H1 (cell line): ENCODE results near the gene CYTH1. TPM values are rescaled to one million over a fixed set of nuclear protein-coding genes. Genes with fewer than 3 reads are reported as not detected.

Experiments used
- CTCF ChIA-PET: fragments of 300-600 bp; sonication (Branson Sonifier 250); formaldehyde crosslinking; loops from one replicate; lab custom pipeline; 2021; ENCODE audit not compliant: partially characterized antibody; lab: Charles Lee
- POLR2A ChIA-PET: fragments of 300-600 bp; sonication (Branson Sonifier 250); formaldehyde crosslinking; loops from one replicate; lab custom pipeline; 2021; ENCODE audit warnings: inconsistent platforms; ENCODE audit not compliant: partially characterized antibody; lab: Charles Lee
- DNase-seq, 2 experiments: peaks; one replicate each; pipeline versions ENCODE4 v3.0.0 to v3.0.0-alpha.2; 2010 to 2022; ENCODE audit warnings: low spot score in 2 of 2, low read depth in 1 of 2, mixed read lengths in 1 of 2
- FAIRE-seq: peaks from 2 replicates; lab custom pipeline; 2011; peaks lifted over from hg19 to GRCh38; lab: Jason Lieb, UNC
- H2AFZ ChIP-seq: 2 replicates; pipeline ENCODE4 v1.8.1; 2012; ENCODE audit warnings: low read length, inconsistent platforms
- H2AK5ac ChIP-seq: 2 replicates; pipeline ENCODE4 v1.6.1; 2013; ENCODE audit warnings: low read depth, low read length
- H2BK120ac ChIP-seq: replicated peaks from 2 replicates; pipeline ENCODE3; 2013; ENCODE audit warnings: low read depth, low read length, inconsistent platforms
- H2BK12ac ChIP-seq: 2 replicates; pipeline ENCODE4 v1.6.1; 2013; ENCODE audit warnings: low read depth, low read length
- H2BK15ac ChIP-seq: 2 replicates; pipeline ENCODE4 v1.6.1; 2013; ENCODE audit warnings: low read length
- H2BK20ac ChIP-seq: 2 replicates; pipeline ENCODE4 v1.6.1; 2013; ENCODE audit warnings: low read length
- H2BK5ac ChIP-seq: 2 replicates; pipeline ENCODE4 v1.6.1; 2013; ENCODE audit warnings: low read depth, low read length
- H3K14ac ChIP-seq: 2 replicates; pipeline ENCODE4 v1.6.1; 2013; ENCODE audit warnings: inconsistent platforms; ENCODE audit not compliant: insufficient read length
- H3K18ac ChIP-seq: 2 replicates; pipeline ENCODE4 v1.6.1; 2013; ENCODE audit warnings: low read length; ENCODE audit errors: extremely low read depth
- H3K23ac ChIP-seq: 2 replicates; pipeline ENCODE4 v1.6.1; 2013; ENCODE audit warnings: inconsistent platforms; ENCODE audit not compliant: insufficient read length
- H3K23me2 ChIP-seq: 2 replicates; pipeline ENCODE4 v1.6.1; 2013; ENCODE audit warnings: low read depth, low read length
- H3K27ac ChIP-seq: 2 replicates; pipeline ENCODE4 v1.6.1; 2011; ENCODE audit warnings: low read depth, low read length, inconsistent platforms
- H3K27me3 ChIP-seq, 4 experiments: replicated peaks in 1 of 4; 1 replicate in 1 of 4; 2 replicates in 3 of 4; pipeline versions ENCODE4 v1.6.1 to v1.8.1; 2011 to 2013; ENCODE audit warnings: low read length in 3 of 4, mild to moderate bottlenecking in 3 of 4, inconsistent platforms in 2 of 4, mixed read lengths in 2 of 4, moderate library complexity in 1 of 4; ENCODE audit not compliant: control insufficient read depth in 3 of 4, insufficient read depth in 3 of 4; ENCODE audit errors: extremely low read depth in 1 of 4
- H3K36me3 ChIP-seq, 4 experiments: 2 replicates each; pipeline versions ENCODE4 v1.6.1 to v1.8.1; 2011 to 2013; ENCODE audit warnings: mild to moderate bottlenecking in 4 of 4, low read length in 3 of 4, moderate library complexity in 2 of 4, control low read depth in 1 of 4, inconsistent platforms in 1 of 4; ENCODE audit not compliant: insufficient read depth in 4 of 4, control insufficient read depth in 2 of 4
- H3K4ac ChIP-seq: replicated peaks from 2 replicates; pipeline ENCODE3; 2013; ENCODE audit warnings: low read length, low read depth, mixed read lengths, inconsistent platforms; ENCODE audit not compliant: insufficient read length
- H3K4me1 ChIP-seq, 4 experiments: replicated peaks in 1 of 4; 1 replicate in 1 of 4; 2 replicates in 3 of 4; pipeline versions ENCODE4 v1.6.1 to v1.8.1; 2011 to 2013; ENCODE audit warnings: low read length in 3 of 4, inconsistent platforms in 2 of 4, mixed read lengths in 1 of 4; ENCODE audit not compliant: insufficient read depth in 4 of 4, control insufficient read depth in 3 of 4
- H3K4me2 ChIP-seq, 2 experiments: 2 replicates each; pipeline versions ENCODE4 v1.6.1 to v1.8.1; 2011 to 2013; ENCODE audit warnings: low read depth in 2 of 2, low read length in 2 of 2, control low read depth in 1 of 2, inconsistent platforms in 1 of 2, mild to moderate bottlenecking in 1 of 2; ENCODE audit not compliant: insufficient read depth in 1 of 2
- H3K4me3 ChIP-seq, 4 experiments: fragments of 200-600, 300-600 bp in 1 of 4; sonication (generic), shearing (Covaris generic), sonication (Bioruptor Twin) in 1 of 4; 2 replicates each; pipeline versions ENCODE4 v1.5.1 to v1.8.1; 2011 to 2016; ENCODE audit warnings: low read length in 4 of 4, low read depth in 3 of 4, control low read depth in 2 of 4, inconsistent platforms in 2 of 4, mild to moderate bottlenecking in 2 of 4, mixed read lengths in 1 of 4, moderate library complexity in 1 of 4; ENCODE audit not compliant: insufficient read depth in 2 of 4; ENCODE audit errors: extremely low read depth in 1 of 4
- H3K56ac ChIP-seq: replicated peaks from 2 replicates; pipeline ENCODE3; 2013; ENCODE audit warnings: low read depth, mild to moderate bottlenecking, mixed read lengths, low read length, inconsistent platforms; ENCODE audit not compliant: insufficient read length
- H3K79me1 ChIP-seq: 2 replicates; pipeline ENCODE4 v1.6.1; 2013; ENCODE audit warnings: low read depth, low read length, control low read depth
- H3K79me2 ChIP-seq, 2 experiments: 2 replicates each; pipeline versions ENCODE4 v1.6.1 to v1.8.1; 2012 to 2013; ENCODE audit warnings: low read length in 2 of 2, mild to moderate bottlenecking in 2 of 2, inconsistent platforms in 1 of 2; ENCODE audit not compliant: insufficient read depth in 2 of 2, control insufficient read depth in 1 of 2
- H3K9ac ChIP-seq, 4 experiments: replicated peaks in 1 of 4; 1 replicate in 1 of 4; 2 replicates in 3 of 4; pipeline versions ENCODE4 v1.6.1 to v1.8.1; 2011 to 2013; ENCODE audit warnings: low read depth in 3 of 4, low read length in 3 of 4, control low read depth in 2 of 4, mild to moderate bottlenecking in 2 of 4, moderate library complexity in 2 of 4, inconsistent platforms in 1 of 4; ENCODE audit errors: extremely low read depth in 1 of 4
- H3K9me3 ChIP-seq, 2 experiments: 2 replicates each; pipeline versions ENCODE4 v1.6.1 to v1.8.1; 2012 to 2013; ENCODE audit warnings: mild to moderate bottlenecking in 2 of 2, moderate library complexity in 2 of 2, control low read depth in 1 of 2, inconsistent platforms in 1 of 2, low read depth in 1 of 2, low read length in 1 of 2, mixed read lengths in 1 of 2; ENCODE audit not compliant: insufficient read depth in 2 of 2
- H4K20me1 ChIP-seq, 2 experiments: replicated peaks in 1 of 2; 2 replicates each; pipeline versions ENCODE3 to v1.8.1; 2011 to 2013; ENCODE audit warnings: inconsistent platforms in 2 of 2, low read length in 2 of 2, mild to moderate bottlenecking in 1 of 2; ENCODE audit not compliant: insufficient read depth in 2 of 2, control insufficient read depth in 1 of 2
- H4K5ac ChIP-seq: 2 replicates; pipeline ENCODE4 v1.6.1; 2013; ENCODE audit warnings: low read length, low read depth, mixed read lengths, inconsistent platforms; ENCODE audit not compliant: insufficient read length
- H4K8ac ChIP-seq: 2 replicates; pipeline ENCODE4 v1.8.0; 2013; ENCODE audit warnings: mild to moderate bottlenecking, moderate library complexity, low read length, inconsistent platforms; ENCODE audit not compliant: insufficient read depth; ENCODE audit errors: extremely low read depth
- H4K91ac ChIP-seq: replicated peaks from 2 replicates; pipeline ENCODE3; 2013; ENCODE audit warnings: low read length, mixed read lengths, inconsistent platforms; ENCODE audit not compliant: insufficient read length
- BCL11A ChIP-seq, 2 experiments: IDR thresholded peaks; one replicate each; pipeline ENCODE4 v1.6.1; 2011; ENCODE audit warnings: low read depth in 2 of 2, low read length in 2 of 2, mild to moderate bottlenecking in 2 of 2
- PHF8 ChIP-seq: fragments of 200-600 bp; sonication (generic); conservative IDR thresholded peaks from 2 replicates; pipeline ENCODE4 v1.7.1; 2012; ENCODE audit warnings: low read depth, mild to moderate bottlenecking, inconsistent platforms, low read length, moderate library complexity
- RNF2 ChIP-seq: fragments of 200-900, 300-1000 bp; sonication (generic); IDR thresholded peaks from 2 replicates; pipeline ENCODE4 v1.7.1; 2016; ENCODE audit warnings: borderline replicate concordance, low read depth, mild to moderate bottlenecking, antibody characterized with exemption, low read length; ENCODE audit not compliant: poor library complexity, severe bottlenecking; ENCODE audit errors: missing control alignments
- WGBS, 2 experiments: shearing (Covaris generic) in 1 of 2; methylation state at CpG; one replicate each; pipeline versions ENCODE4 v1.1.6 to v1.1.7; 2013 to 2015; ENCODE audit warnings: low lambda C conversion rate in 2 of 2, mixed read lengths in 2 of 2, inconsistent platforms in 1 of 2, low coverage in 1 of 2, missing lambda C conversion rate in 1 of 2; ENCODE audit not compliant: insufficient replicate concordance in 2 of 2, insufficient coverage in 1 of 2, insufficient read length in 1 of 2; ENCODE audit errors: extremely low coverage in 1 of 2, missing lambda C conversion rate in 1 of 2; 5-methylcytosine and 5-hydroxymethylcytosine counted together
- polyA plus RNA-seq, 7 experiments: library from polyadenylated mRNA; depleted of rRNA in 3 of 7; stranded (reverse) in 5 of 7; unstranded in 2 of 7; fragments of >200 nt in 5 of 7; fragments of 200-250 nt in 2 of 7; gene quantifications; 1 replicate in 5 of 7; 2 replicates in 1 of 7; 4 replicates in 1 of 7; pipeline versions ENCODE4 v1.2.1 to v1.2.3, GENCODE V29; 2011 to 2013; ENCODE audit warnings: missing spikeins in 2 of 7, mixed read lengths in 2 of 7
- total RNA-seq: library from RNA; stranded (reverse); fragmentation: NEBNext Ultra II Directional; extraction: Animal tissue kit (Norgen Biotek cat#: 25700); gene quantifications from 2 replicates; pipeline ENCODE4 v1.2.1, GENCODE V29; 2021

The CYTH1 gene
- total and polyA plus RNA-seq, 2 of the 8 experiments (the other 6 are each of a cell fraction or from before 2014, with no cell fraction given): 12.8 to 14.8 TPM

DNA sequence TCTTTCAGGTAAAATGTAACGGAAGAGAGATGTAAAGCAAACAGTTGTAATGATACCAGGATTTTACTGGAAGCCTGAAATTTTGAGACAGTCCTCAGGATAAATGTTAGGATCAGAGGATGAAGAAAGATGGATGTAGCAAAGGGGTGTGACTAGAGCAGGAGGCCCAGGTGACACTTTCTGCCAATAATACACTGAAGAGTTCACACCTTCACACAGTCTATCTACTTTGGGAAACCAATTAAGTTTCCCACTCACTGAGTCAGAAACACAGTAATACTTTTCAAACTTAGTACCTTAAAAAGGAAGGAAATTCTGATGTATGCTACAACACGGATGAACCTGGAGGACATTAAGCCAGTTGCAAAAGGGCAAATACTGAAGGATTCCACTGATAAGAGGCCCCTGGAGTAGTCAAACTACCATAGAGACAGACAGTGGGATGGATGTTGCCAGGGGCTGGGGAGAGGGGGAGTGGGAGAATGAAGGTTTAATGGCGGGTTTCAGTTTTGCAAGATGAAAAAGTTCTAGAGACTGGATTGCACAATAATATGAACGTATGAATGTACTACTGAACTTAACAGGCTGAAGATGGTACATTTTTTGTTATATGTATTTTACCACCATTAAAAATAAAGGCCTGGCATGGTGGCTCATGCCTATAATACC lies 62.3 kb downstream of the CYTH1 start:
- FAIRE-seq: no peak
- POLR2A ChIA-PET: no interaction called here
- no peak for TF ChIP-seq RNF2
- TF ChIP-seq BCL11A (IDR thresholded peaks at IDR 0.05; ENCODE audit: low read depth in 2 of 2, low read length in 2 of 2): no peak
- TF ChIP-seq PHF8: no peak

More for the DNA sequence above, 62.3 kb downstream of the CYTH1 start:
- WGBS, 2 experiments: 79% methylated on average over 4 of the region's 4 CpGs; no CpG with 5 or more reads in 1 of the 2 experiments
- peaks cover 2% of the 10 kb centered on the region; the same call in 1 of the 2 replicates for H3K79me1 ChIP-seq
- H2AFZ ChIP-seq: no peak overlapping the region
- H3K36me3 ChIP-seq: no peaks in the 10 kb centered on the region
- peaks cover 7% of the 10 kb centered on the region for H3K23me2 ChIP-seq
- CTCF ChIA-PET: interaction anchor here (3.1 kb wide), 1 partner anchor 11 kb away, joined by 22 read pairs; no protein-coding TSS in a partner anchor
- H4K5ac ChIP-seq: no peak overlapping the region
- peaks cover 13 to 44% (median 34%) of the 10 kb centered on the region in 4 experiments for H3K4me1 ChIP-seq
- no peak overlapping the region for H4K91ac ChIP-seq
- no peak overlapping the region for H3K4me3 ChIP-seq
- H3K4me2 ChIP-seq: no peak overlapping the region
- H2AK5ac ChIP-seq: no peak overlapping the region
- no peak overlapping the region for H3K9ac ChIP-seq
- no peak overlapping the region for H3K27ac ChIP-seq
- no peak overlapping the region for H2BK20ac ChIP-seq
- no peak overlapping the region for H3K4ac ChIP-seq
- H3K9me3 ChIP-seq: no peaks in the 10 kb centered on the region
- H3K79me2 ChIP-seq: peaks cover 0 to 9% of the 10 kb centered on the region in 2 experiments; a peak in 1 of 4 replicates
- H2BK5ac ChIP-seq: no peak overlapping the region
- no peak overlapping the region for H2BK120ac ChIP-seq
- H3K14ac ChIP-seq: no peak overlapping the region
- peaks cover 0 to 3% (median 0%) of the 10 kb centered on the region in 4 experiments; a peak in 1 of 7 replicates for H3K27me3 ChIP-seq
- no peak for DNase-seq
- H3K23ac ChIP-seq: no peak overlapping the region
- no peak overlapping the region for H3K56ac ChIP-seq
- H4K8ac ChIP-seq: no peak overlapping the region
- H3K18ac ChIP-seq: no peak overlapping the region
- peaks cover 0 to 18% of the 10 kb centered on the region in 2 experiments for H4K20me1 ChIP-seq
- no peak overlapping the region for H2BK12ac ChIP-seq
- no peak overlapping the region for H2BK15ac ChIP-seq
